AG08395 (cell line): ENCODE results near the gene RPS27.
"Not testable (repeated sequence)": the region's sequence is repeated elsewhere in the genome, so short reads cannot be mapped to it uniquely, and the experiment has no call there.

Source experiments
- DNase-seq: peaks from one replicate; pipeline ENCODE4 v3.0.0; 2012; ENCODE audit warnings: mixed read lengths, low spot score

RPS27 gene

DNA sequence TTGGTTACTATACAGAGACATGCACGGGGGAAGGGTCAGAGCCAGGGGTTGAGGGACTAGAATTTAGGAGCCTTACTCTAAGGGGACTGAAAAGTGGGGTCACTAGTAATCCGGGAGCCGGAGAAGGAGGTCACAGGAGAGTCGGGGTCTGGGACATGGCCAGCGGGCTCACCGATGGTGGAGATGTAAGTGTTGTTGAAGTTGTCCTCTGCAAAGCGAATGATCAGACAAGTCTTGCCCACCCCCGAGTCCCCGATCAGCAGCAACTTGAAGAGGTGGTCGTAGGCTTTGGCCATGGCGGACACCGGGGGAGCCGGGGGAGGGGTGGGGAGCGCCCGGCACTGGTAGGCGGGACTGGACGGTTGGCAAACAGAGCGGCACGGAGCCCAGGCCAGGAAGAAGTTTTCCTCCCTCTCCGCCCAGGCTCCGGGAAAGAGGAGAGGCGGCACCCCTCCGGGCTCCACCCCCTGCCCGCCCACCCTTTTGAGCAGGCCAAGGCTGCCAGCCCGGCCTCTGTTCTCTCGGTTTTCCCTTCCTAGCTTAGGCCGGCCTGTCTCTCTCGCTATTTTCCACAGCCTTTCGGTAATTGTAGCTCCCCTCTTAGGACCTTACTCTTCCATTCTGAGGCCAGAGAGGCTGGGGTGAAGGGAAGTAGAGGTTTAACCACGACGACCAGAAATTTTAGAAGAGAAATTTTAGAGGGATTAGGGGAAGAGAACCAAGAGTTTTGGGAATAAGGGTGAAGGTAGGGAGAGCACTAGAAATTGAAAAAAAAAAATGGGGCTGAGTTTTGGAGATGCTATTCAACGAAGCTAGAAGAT lies 4.4 kb upstream of the RPS27 start, which contains the start of gene RAB13:
Gene RAB13, minus strand, starts transcription at position 399 of the 821 bp plus-strand sequence. Its CDS starts 103 bp downstream, at position 296.
- peak; percentile 95 for DNase-seq

DNA sequence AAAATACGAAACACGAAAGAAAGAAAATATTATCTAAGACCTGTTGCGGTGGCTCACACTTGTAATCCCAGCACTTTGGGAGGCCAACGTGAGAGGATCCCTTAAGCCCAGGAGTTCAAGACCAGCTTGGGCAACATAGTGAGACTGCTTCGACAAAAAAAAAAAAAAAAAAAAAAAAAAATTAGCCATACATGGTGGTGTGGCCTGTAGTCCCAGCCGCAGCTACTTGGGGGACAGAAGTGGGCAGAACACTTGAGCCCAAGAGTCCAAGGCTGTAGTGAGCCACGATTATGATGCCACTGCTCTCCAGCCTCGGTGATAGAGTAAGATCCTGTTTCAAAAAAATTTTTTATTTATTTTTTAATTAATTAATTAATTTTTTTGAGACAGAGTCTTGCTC lies 2.9 kb upstream of the RPS27 start:
- no peak for DNase-seq

DNA sequence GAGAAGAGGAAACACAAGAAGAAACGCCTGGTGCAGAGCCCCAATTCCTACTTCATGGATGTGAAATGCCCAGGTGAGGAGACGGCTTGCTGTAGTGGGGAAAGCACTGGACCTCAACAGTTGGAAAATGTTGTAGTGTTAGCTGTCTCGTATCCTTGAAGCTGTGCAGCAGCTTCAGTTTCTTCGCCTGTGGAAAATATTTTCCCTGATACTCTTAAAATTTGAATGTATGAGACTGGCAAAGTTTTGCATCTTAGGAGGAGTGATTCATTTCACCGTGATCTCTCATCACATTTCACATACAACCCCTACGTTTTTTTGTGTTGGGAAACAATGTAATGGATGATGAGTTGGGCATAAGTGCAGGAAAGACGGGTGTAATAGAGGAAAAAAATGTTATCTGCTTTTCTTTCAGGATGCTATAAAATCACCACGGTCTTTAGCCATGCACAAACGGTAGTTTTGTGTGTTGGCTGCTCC lies 629 bp downstream of the RPS27 start:
- no peak for DNase-seq

DNA sequence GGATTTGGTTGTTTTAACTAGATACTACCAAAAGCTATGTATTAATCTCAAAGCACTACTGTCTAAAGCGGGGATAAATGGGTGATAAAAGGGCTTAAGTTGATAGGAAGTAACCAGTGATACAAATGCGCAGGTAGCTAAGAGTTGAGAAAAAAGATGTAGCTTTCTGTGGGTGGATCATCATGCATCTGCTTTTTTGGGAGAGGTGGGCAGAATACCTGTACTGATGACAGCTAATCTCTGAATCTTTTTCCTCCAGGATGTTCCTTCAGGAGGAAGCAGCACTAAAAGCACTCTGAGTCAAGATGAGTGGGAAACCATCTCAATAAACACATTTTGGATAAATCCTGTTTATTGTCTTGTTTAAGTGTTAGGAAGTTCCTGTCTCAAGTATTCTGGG lies 1.2 kb downstream of the RPS27 start:
- no peak for DNase-seq

DNA sequence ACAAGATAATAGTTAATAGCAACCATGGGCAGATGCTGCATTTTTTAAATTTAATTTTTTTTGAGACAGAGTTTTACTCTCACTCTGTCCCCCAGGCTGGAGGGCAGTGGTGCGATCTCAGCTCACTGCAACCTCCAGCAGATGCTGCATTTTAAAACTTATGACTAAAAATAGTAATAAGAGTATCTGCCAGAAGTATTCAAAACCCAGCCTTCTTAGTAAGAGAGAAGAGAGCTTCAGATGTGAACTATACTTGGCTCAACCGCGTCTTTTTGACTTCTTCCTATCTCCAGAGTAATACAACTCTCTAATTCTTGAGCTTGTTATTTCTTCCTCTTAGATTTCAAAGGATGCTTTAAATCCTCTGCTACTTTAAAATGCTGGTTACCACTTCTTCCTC lies 4.6 kb downstream of the RPS27 start:
- no peak for DNase-seq

DNA sequence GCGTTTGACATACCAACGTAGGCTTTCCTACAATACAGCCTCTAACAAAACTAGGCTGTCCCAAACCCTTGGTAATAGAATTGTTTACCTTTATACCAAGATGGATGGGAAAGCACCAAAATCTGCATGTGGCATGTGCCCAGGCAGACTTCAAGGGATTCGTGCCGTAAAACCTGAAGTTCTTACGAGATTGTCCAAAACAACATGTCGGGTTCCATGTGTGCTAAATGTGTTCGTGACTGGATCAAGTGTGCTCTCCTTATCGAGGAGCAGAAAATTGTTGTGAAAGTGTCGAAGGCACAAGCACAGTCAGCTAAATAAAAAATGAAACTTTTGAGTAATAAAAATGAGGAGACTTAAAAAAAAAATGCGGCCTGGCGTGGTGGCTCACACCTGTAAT lies 5.1 kb downstream of the RPS27 start:
- DNase-seq = no peak

DNA sequence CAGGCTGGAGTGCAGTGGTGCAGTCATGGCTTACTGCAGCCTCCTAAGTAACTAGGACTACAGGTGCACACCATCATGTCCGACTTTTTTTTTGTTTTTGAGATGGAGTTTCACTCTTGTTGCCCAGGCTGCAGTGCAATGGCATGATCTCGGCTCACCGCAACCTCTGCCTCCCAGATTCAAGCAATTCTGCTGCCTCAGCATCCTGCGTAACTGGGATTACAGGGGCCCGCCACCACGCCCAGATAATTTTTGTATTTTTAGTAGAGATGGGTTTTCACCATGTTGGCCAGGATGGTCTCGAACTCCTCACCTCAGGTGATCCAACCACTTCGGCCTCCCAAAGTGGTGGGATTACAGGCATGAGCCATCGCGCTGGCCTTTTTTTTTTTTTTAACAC lies 6.3 kb downstream of the RPS27 start:
- not testable (repeated sequence) for DNase-seq

DNA sequence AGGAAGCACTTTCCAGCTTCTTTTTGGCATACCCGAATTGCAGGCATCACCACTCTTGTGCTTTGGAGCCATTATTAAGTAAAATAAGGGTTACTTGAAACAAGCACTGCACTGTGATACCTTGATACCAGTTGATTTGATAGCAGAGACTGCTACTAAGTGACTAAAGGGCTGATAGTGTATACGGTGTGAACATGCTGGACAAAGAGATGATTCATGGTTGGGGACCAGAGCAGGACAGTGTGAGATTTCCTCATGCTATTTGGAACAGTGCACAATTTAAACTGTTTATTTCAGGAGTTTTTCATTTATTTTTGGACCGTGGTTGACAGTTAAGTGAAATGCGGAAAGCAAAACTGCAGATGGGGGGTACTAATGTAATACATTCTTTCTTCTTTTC lies 9.9 kb downstream of the RPS27 start:
- no peak for DNase-seq

DNA sequence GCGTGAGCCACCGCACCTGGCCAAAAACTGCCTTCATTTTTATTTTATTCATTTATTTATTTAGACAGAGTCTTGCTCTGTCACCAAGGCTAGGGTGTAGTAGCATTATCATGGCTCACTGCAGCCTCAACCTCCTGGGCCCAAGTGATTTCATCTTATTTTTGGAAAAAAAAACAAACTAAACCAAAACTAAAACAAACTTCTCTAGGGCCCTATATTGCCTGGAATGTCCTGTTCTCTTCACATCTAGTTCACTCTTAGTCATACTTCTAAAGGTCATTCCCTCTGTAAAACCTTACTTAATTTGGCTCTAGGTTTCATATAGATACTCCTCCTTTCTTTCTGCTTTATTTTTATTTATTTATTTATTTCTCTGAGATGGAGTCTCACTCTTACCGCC lies 15.6 kb downstream of the RPS27 start:
- no peak for DNase-seq

DNA sequence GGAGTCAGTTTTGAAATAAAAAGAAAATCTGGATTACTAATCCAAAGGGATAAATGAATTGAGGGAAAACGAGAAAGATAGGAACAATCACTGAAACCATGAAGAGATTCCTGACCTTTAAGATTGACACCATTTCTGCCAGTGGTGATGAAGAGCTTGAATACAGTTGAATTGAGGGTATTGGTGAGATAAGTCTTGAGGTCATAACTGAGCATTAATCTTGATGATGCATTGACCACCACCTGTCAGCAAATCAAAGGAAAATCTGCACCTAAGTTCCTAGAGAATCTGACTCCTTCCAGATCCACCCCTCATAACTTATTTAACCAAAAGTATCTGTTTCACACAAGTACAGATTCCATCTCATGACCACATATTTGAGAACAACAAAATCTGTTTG lies 21.6 kb downstream of the RPS27 start:
- no peak for DNase-seq

DNA sequence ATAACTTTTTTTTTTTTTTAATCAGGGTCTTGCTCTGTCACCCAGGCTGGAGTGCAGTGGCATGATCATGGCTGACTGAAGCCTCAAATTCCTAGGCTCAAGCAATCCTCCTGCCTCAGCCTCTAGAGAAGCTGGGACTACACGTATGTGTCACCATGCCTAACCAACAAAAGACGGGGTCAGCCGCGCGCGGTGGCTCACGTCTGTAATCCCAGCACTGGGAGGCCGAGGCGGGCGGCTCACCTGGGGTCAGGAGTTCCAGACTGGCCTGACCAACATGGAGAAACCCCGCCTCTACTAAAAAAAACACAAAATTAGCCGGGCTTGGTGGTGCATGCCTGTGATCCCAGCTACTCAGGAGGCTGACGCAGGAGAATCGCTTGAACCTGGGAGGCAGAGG lies 22.0 kb downstream of the RPS27 start:
- not testable (repeated sequence) for DNase-seq

DNA sequence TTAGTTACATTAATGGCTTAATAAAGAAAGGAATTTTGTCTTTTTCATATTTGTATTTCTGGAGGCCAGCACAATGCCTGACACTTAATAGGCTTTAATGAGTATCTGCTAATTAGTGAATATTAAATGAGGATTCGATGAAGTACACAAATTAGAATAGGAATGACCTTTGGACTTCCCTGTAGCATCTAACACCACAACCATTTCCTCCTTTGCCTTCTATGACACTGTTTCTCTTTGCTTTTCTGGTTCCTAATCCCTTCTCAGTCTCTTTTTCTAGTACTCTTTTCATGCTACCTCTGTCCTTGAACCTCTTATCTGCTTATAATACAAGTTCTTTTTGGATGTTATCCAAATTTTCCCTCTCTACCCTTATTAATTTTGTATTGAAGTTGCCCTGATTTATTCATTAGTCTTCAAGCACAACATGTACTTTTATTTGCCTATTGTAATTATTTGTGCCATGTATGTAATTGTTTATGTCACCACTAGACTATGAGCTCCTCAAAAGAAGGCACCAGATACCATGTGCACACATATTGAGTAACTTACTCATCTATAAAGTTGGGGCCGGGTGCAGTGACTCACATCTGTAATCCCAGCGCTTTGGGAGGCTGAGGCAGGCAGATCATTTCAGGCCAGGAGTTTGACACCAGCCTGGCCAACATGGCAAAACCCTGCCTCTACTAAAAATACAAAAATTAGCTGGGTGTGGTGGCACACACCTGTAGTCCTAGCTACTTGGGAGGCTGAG lies 23.8 kb downstream of the RPS27 start:
- peak; percentile 40 for DNase-seq

DNA sequence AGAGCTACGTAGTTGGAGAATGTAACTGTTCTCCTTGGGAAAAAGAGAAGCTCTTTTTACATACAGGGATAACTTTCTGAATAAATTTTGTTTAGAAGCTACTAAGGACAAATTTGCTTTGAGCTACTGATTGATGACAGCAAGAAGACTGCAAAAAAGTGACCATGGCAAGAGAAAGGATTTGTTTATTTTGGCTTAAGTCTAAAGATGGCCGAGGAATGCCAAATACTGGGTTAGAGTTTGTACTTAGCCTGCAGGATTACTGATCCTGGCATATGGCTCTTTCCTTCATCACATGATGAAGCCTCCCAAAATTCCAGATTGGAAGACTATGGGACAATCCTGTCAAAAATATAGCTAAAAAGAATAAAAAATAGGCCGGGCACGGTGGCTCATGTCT lies 28.7 kb downstream of the RPS27 start:
- no peak for DNase-seq

DNA sequence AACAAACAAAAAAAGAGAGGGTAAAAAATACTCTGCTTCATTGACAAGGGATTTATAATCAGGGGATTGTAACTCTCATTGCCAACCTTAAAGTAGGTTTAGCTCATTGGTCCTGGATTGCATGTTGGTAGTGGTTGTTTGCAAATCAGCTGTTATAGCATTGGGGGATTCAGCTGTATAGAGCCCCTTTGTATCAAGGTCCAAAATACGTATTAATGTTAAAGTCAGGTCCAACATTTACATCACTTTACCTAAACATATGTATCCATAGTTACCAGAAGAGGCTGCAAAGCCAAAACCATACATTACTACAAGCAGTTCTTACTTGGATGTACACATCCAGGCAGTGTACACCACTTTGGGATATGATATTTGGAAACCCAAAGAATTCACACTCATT lies 29.4 kb downstream of the RPS27 start:
- DNase-seq = no peak

DNA sequence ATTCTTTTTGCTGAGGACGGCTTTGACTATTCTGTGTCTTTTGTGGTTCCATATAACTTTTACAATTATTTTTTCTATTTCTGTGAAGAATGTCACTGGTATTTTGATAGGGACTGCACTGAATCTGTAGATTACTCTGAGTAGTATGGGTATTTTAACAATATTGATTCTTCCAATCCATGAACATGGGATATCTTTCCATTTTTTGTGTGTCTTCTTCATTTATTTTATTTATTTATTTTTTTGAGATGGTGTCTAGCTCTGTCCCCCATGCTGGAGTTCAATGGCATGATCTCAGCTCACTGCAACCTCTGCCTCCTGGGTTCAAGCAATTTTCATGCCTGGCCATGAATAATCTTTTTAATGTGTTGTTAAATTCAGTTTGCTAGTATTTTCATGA lies 43.1 kb downstream of the RPS27 start:
- not testable (repeated sequence) for DNase-seq
